ENCODE measurements around the gene DNAJC15. TPM values are rescaled to one million over a fixed set of nuclear protein-coding genes. Genes with fewer than 3 reads are reported as not detected.

The DNAJC15 gene
- total RNA-seq, 1 experiment from 2014 or later: 20.3 TPM

- no TSS peak for BruUV-seq (replicated peaks)
Measured at GRCh38 chr13:43094901-43095300, 71.5 kb downstream of the DNAJC15 start.

GRCh38 chr13:43095771-43096719, 72.7 kb downstream of the DNAJC15 start:
- CTCF ChIA-PET: interaction anchor here (0.6 kb wide), 1 partner anchor 128 kb away, joined by 4 read pairs; no protein-coding TSS in a partner anchor
- TF ChIP-seq POLR2AphosphoS5 (IDR thresholded peaks at IDR 0.05; ENCODE audit: low read depth, low read length) (no peak), REST (IDR thresholded peaks at IDR 0.05; ENCODE audit: insufficient read depth in 1 of 2, low read depth in 2 of 2, low read length in 1 of 2) (no peak), SIN3A (IDR thresholded peaks at IDR 0.05; ENCODE audit: borderline replicate concordance, insufficient read depth, low read depth, low read length) (no peak), CTCF (IDR thresholded peaks at IDR 0.05) (no peak)

More at GRCh38 chr13:43094901-43095300, 71.5 kb downstream of the DNAJC15 start:
- intact Hi-C loops (cut with micrococcal nuclease; ENCODE audit: unreplicated experiment) (no loop called here), in situ Hi-C loops (cut with HindIII; ENCODE audit: low pct_unique_long_range_greater_than_20kb, low sequenced_read_pairs) (no loop called here)
- H3K4me1 ChIP-seq (ENCODE audit: control insufficient read depth, insufficient read depth, low read length): no peaks in the 10 kb centered on the region; the same call in 1 of the 2 replicates
- no peak overlapping the region for H3K4me3 ChIP-seq (ENCODE audit: low read depth in 2 of 2, low read length in 2 of 2)
- no peak for DNase-seq (ENCODE audit: low read depth, low spot score)
- POLR2A ChIA-PET: no interaction called here
- CTCF ChIA-PET: no interaction called here
- no peak for ATAC-seq
- no peaks in the 10 kb centered on the region for H3K9me3 ChIP-seq (ENCODE audit: control insufficient read depth, insufficient read depth, low read depth, low read length)
- TF ChIP-seq REST (IDR thresholded peaks at IDR 0.05; ENCODE audit: insufficient read depth in 1 of 2, low read depth in 2 of 2, low read length in 1 of 2) (no peak), TCF7L2 (IDR thresholded peaks at IDR 0.05; ENCODE audit: low read depth, low read length) (no peak), CTCF (IDR thresholded peaks at IDR 0.05) (no peak), SIN3A (IDR thresholded peaks at IDR 0.05; ENCODE audit: borderline replicate concordance, insufficient read depth, low read depth, low read length) (no peak), POLR2AphosphoS5 (IDR thresholded peaks at IDR 0.05; ENCODE audit: low read depth, low read length) (no peak)
- no peaks in the 10 kb centered on the region for H3K36me3 ChIP-seq (ENCODE audit: control insufficient read depth, insufficient read depth, low read length)
- no peak overlapping the region for H3K27ac ChIP-seq (ENCODE audit: low read length)
- no peaks in the 10 kb centered on the region for H3K27me3 ChIP-seq (ENCODE audit: control insufficient read depth, insufficient read depth, low read length)

More at GRCh38 chr13:43095771-43096719, 72.7 kb downstream of the DNAJC15 start:
- Histone ChIP-seq H3K4me1 (ENCODE audit: control insufficient read depth, insufficient read depth, low read length) (no peaks in the 10 kb centered on the region), H3K27ac (ENCODE audit: low read length) (no peak overlapping the region), H3K36me3 (ENCODE audit: control insufficient read depth, insufficient read depth, low read length) (no peaks in the 10 kb centered on the region), H3K27me3 (ENCODE audit: control insufficient read depth, insufficient read depth, low read length) (no peaks in the 10 kb centered on the region), H3K9me3 (ENCODE audit: control insufficient read depth, insufficient read depth, low read depth, low read length) (no peaks in the 10 kb centered on the region), H3K4me3 (ENCODE audit: low read depth in 2 of 2, low read length in 2 of 2) (no peak overlapping the region)
- in situ Hi-C loops (cut with HindIII; ENCODE audit: low pct_unique_long_range_greater_than_20kb, low sequenced_read_pairs) (no loop called here), intact Hi-C loops (cut with micrococcal nuclease; ENCODE audit: unreplicated experiment) (no loop called here)
- BruUV-seq (replicated peaks): no TSS peak
- ATAC-seq (no peak), DNase-seq (ENCODE audit: low read depth, low spot score) (no peak)
- POLR2A ChIA-PET: no interaction called here

All from Panc1 (cell line).